GM18508 (cell line): Measurements from ENCODE around the gene TSPAN15.

Experiments
- ATAC-seq: cut with Tn5 transposase; IDR thresholded peaks from one replicate; pipeline ENCODE4 v1.9.1; 2021; ENCODE audit warnings: moderate number of reproducible peaks; ENCODE audit not compliant: insufficient read depth, unreplicated experiment

Gene TSPAN15

GRCh38 chr10:69498711-69499471, 47.6 kb downstream of the TSPAN15 start:
- ATAC-seq = no peak

GRCh38 chr10:69499726-69500689, 48.7 kb downstream of the TSPAN15 start:
- no peak for ATAC-seq

- no peak for ATAC-seq
These were observed 49.7 kb downstream of the TSPAN15 start for GRCh38 chr10:69500864-69501468.

GRCh38 chr10:69501657-69502056, 50.4 kb downstream of the TSPAN15 start:
- ATAC-seq = no peak

GRCh38 chr10:69502589-69502988, 51.3 kb downstream of the TSPAN15 start:
- ATAC-seq = no peak

- ATAC-seq = no peak
These were observed 52.0 kb downstream of the TSPAN15 start for GRCh38 chr10:69503001-69503895.

- no peak for ATAC-seq
These were observed 52.6 kb downstream of the TSPAN15 start for GRCh38 chr10:69503896-69504265.

- no peak for ATAC-seq
These were observed 53.4 kb downstream of the TSPAN15 start for GRCh38 chr10:69504576-69505250.

GRCh38 chr10:69505636-69506318, 54.5 kb downstream of the TSPAN15 start:
- no peak for ATAC-seq

- ATAC-seq = no peak
These were observed 55.2 kb downstream of the TSPAN15 start for GRCh38 chr10:69506487-69506833.

GRCh38 chr10:69506834-69507713, 55.8 kb downstream of the TSPAN15 start:
- ATAC-seq = no peak

GRCh38 chr10:69508738-69509340, 57.6 kb downstream of the TSPAN15 start:
- no peak for ATAC-seq

- ATAC-seq = no peak
These were observed 61.6 kb downstream of the TSPAN15 start for GRCh38 chr10:69512901-69513300.

GRCh38 chr10:69513617-69514016, 62.4 kb downstream of the TSPAN15 start:
- no peak for ATAC-seq

GRCh38 chr10:69515699-69516259, 64.5 kb downstream of the TSPAN15 start:
- ATAC-seq = no peak

- ATAC-seq = no peak
These were observed 65.1 kb downstream of the TSPAN15 start for GRCh38 chr10:69516316-69516715.

GRCh38 chr10:69516796-69517195, 65.5 kb downstream of the TSPAN15 start:
- no peak for ATAC-seq
